Hepatocyte (in vitro differentiated cells): ENCODE results near the gene TAF11L7. TPM values are rescaled to one million over a fixed set of nuclear protein-coding genes. Genes with fewer than 3 reads are reported as not detected.
"Not testable (repeated sequence)": the region's sequence is repeated elsewhere in the genome, so short reads cannot be mapped to it uniquely, and the experiment has no call there.

Source experiments
- DNase-seq: peaks from one replicate; pipeline ENCODE4 v3.0.0-alpha.2; 2016; ENCODE audit warnings: low spot score
- H2AFZ ChIP-seq: fragments of 200-600 bp; sonication (generic); 2 replicates; pipeline ENCODE4 v1.6.0; 2016; ENCODE audit warnings: antibody characterized with exemption, mild to moderate bottlenecking
- H3K27ac ChIP-seq: fragments of 200-600 bp; sonication (generic); 2 replicates; pipeline ENCODE4 v1.5.1; 2016; ENCODE audit warnings: mild to moderate bottlenecking
- H3K27me3 ChIP-seq: fragments of 200-600 bp; sonication (generic); 2 replicates; pipeline ENCODE4 v1.6.1; 2016
- H3K36me3 ChIP-seq: fragments of 200-600 bp; sonication (generic); replicated peaks from 2 replicates; pipeline ENCODE4 v1.5.1; 2016; ENCODE audit warnings: low read depth; ENCODE audit not compliant: insufficient read depth
- H3K4me1 ChIP-seq: fragments of 200-600 bp; sonication (generic); 2 replicates; pipeline ENCODE4 v1.5.1; 2016; ENCODE audit warnings: mild to moderate bottlenecking, moderate library complexity; ENCODE audit not compliant: insufficient read depth
- H3K4me2 ChIP-seq: fragments of 200-600 bp; sonication (generic); 2 replicates; pipeline ENCODE4 v1.6.0; 2016
- H3K4me3 ChIP-seq: fragments of 200-600 bp; sonication (generic); 2 replicates; pipeline ENCODE4 v1.5.1; 2016; ENCODE audit warnings: mild to moderate bottlenecking
- H3K79me2 ChIP-seq: fragments of 200-600 bp; sonication (generic); 2 replicates; pipeline ENCODE4 v1.6.0; 2017; ENCODE audit warnings: mild to moderate bottlenecking
- H3K9me2 ChIP-seq: fragments of 200-600 bp; sonication (generic); replicated peaks from 2 replicates; pipeline ENCODE4 v1.6.0; 2017; ENCODE audit warnings: mild to moderate bottlenecking; ENCODE audit not compliant: insufficient read depth
- H3K9me3 ChIP-seq: fragments of 200-600 bp; sonication (generic); 2 replicates; pipeline ENCODE4 v1.5.1; 2016; ENCODE audit warnings: low read depth, mild to moderate bottlenecking
- H4K20me1 ChIP-seq: fragments of 200-600 bp; sonication (generic); 2 replicates; pipeline ENCODE4 v1.6.0; 2016; ENCODE audit warnings: mild to moderate bottlenecking; ENCODE audit not compliant: insufficient read depth, poor library complexity, severe bottlenecking
- CTCF ChIP-seq: fragments of 200-600 bp; sonication (generic); IDR thresholded peaks from 2 replicates; pipeline ENCODE4 v1.5.1; 2016; ENCODE audit warnings: antibody characterized with exemption, mild to moderate bottlenecking; ENCODE audit not compliant: poor library complexity
- EZH2 ChIP-seq: fragments of 200-600 bp; sonication (generic); IDR thresholded peaks from 2 replicates; pipeline ENCODE4 v1.6.1; 2016; ENCODE audit warnings: antibody characterized with exemption, mild to moderate bottlenecking, borderline replicate concordance
- EZH2phosphoT487 ChIP-seq: fragments of 200-600 bp; sonication (generic); IDR thresholded peaks from one replicate; pipeline ENCODE4 v1.6.1; 2018; ENCODE audit warnings: antibody characterized with exemption, mild to moderate bottlenecking, low read depth, moderate library complexity; ENCODE audit not compliant: unreplicated experiment, severe bottlenecking
- WGBS: methylation state at CpG from one replicate; pipeline ENCODE4 v1.1.6; 2016; ENCODE audit warnings: low lambda C conversion rate; ENCODE audit errors: missing lambda C conversion rate; 5-methylcytosine and 5-hydroxymethylcytosine counted together
- polyA plus RNA-seq: library from polyadenylated mRNA; unstranded; fragments of >200 nt; fragmentation: Nextera tagmentation; extraction: Ambion mirVana; gene quantifications from 2 replicates; pipeline ENCODE4 v1.2.1, GENCODE V29; 2016
- total RNA-seq: library from RNA; depleted of rRNA; stranded (reverse); fragments of >200 nt; gene quantifications from 2 replicates; pipeline ENCODE4 v1.2.3, GENCODE V29; 2014

Gene TAF11L7
- total and polyA plus RNA-seq, 2 experiments from 2014 or later, result not detected

- Histone ChIP-seq H3K4me3 (no peak overlapping the region), H4K20me1 (no peaks in the 10 kb centered on the region), H2AFZ (no peak overlapping the region), H3K9me3 (no peaks in the 10 kb centered on the region), H3K79me2 (no peaks in the 10 kb centered on the region), H3K4me2 (no peak overlapping the region), H3K27me3 (no peaks in the 10 kb centered on the region), H3K9me2 (no peaks in the 10 kb centered on the region), H3K4me1 (no peaks in the 10 kb centered on the region), H3K36me3 (no peaks in the 10 kb centered on the region), H3K27ac (no peak overlapping the region)
- 94% methylated on average over 3 of the region's 3 CpGs for WGBS
- TF ChIP-seq EZH2, result no peak
- no peak for TF ChIP-seq CTCF
- TF ChIP-seq EZH2phosphoT487, result no peak
- DNase-seq, result no peak
Measured at GRCh38 chr5:17619354-17619753, 33.8 kb upstream of the TAF11L7 start.

DNA sequence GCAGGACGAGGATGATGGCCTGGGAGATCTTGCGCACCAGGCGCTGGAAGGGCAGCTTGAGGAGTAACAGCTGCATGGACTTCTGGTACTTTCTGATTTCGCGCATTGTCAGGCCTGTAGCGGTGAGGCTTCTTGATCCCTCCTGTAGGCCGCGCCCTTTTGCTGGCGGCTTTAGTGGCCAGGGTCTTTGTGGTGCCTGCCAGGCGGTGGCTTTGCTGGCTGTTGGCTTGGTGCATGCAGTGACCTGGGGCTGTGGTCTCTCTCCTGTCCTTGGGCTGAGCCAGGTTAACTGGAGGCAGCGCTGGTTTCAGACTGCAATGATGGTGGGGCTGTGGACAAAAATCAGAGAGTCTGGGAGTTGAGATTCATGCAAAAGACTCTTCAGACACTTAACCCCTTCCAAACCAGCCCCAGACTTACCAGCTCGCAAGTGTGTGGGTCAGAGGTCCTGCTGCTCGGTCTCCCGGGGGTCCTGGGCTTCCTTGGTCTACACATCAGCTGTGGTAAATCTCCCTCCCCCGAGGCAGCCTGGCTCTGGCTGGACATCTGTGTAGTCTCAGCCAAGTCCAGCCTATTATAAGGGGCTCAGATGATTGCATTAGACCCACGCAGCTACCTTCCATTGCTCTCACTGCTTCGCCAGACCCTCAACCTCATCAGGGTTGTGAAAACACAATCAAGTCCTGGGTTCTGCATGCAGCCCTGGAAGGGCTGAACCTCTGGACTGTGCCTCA, 29.5 kb upstream of the TAF11L7 start:
- Histone ChIP-seq H3K9me2 (no peaks in the 10 kb centered on the region), H3K4me1 (no peaks in the 10 kb centered on the region), H3K9me3 (no peaks in the 10 kb centered on the region), H3K4me2 (no peak overlapping the region), H3K79me2 (no peaks in the 10 kb centered on the region), H3K4me3 (no peak overlapping the region), H4K20me1 (no peaks in the 10 kb centered on the region), H3K27me3 (no peaks in the 10 kb centered on the region), H2AFZ (no peak overlapping the region), H3K27ac (no peak overlapping the region), H3K36me3 (no peaks in the 10 kb centered on the region)
- 93% methylated on average over 17 of the region's 17 CpGs for WGBS
- TF ChIP-seq EZH2, result no peak
- TF ChIP-seq EZH2phosphoT487, result no peak
- TF ChIP-seq CTCF, result no peak
- no peak for DNase-seq

- not testable (repeated sequence) for H2AFZ ChIP-seq, H3K9me2 ChIP-seq, H3K4me3 ChIP-seq, H3K36me3 ChIP-seq, DNase-seq, H3K4me1 ChIP-seq, H3K27me3 ChIP-seq, H3K4me2 ChIP-seq, H3K9me3 ChIP-seq, H4K20me1 ChIP-seq, H3K27ac ChIP-seq, H3K79me2 ChIP-seq
- whole genome bisulfite sequencing, result 79% methylated on average over 2 of the region's 2 CpGs
Measured at GRCh38 chr5:17610092-17610491, 24.5 kb upstream of the TAF11L7 start, which contains the start of gene TAF11L12. Gene TAF11L12 (plus strand): TSS chr5:17610392.

DNA sequence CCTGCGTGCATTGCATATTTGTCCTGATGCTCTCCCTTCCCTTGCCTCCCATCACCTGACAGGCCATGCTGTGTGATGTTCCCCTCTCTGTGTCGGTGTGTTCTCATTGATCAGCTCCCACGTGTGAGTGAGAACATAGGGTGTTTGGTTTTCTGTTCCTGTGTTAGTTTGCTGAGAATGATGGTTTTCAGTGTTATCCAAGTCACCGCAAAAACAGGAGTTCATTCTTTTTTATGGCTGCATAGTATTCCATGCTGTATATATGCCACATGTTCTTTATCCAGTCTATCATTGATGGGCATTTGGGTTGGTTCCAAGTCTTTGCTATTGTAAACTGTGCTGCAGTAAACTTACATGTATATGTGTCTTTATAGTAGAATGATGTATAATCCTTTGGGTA, 21.9 kb upstream of the TAF11L7 start:
- H3K4me3 ChIP-seq, H2AFZ ChIP-seq, H3K9me3 ChIP-seq, H3K4me1 ChIP-seq, H3K4me2 ChIP-seq, H4K20me1 ChIP-seq, H3K36me3 ChIP-seq, H3K27me3 ChIP-seq, H3K9me2 ChIP-seq, H3K27ac ChIP-seq, DNase-seq, H3K79me2 ChIP-seq: not testable (repeated sequence)
- WGBS, result 80% methylated on average over 4 of the region's 4 CpGs
